Stomach (tissue), 9 donors: Measurements from ENCODE around the gene ARID3B. TPM values are rescaled to one million over a fixed set of nuclear protein-coding genes. Genes with fewer than 3 reads are reported as not detected.

Experiments
- DNase-seq, 2 donors: peaks; one replicate each; pipeline versions ENCODE4 v3.0.0 to v3.0.0-alpha.2; 2013 to 2019
- H3K27ac ChIP-seq, 5 donors: fragments of 200-600 bp in 4 of 5; sonication (generic) in 4 of 5; one replicate each; pipeline ENCODE4 v1.5.1; 2013 to 2019; ENCODE audit warnings: mild to moderate bottlenecking in 1 of 5, moderate library complexity in 1 of 5
- H3K27me3 ChIP-seq, 3 donors: fragments of 200-600 bp; sonication (generic); one replicate each; pipeline ENCODE4 v1.5.1; 2017 to 2019; ENCODE audit warnings: mixed run types in 1 of 3
- H3K36me3 ChIP-seq, 4 donors: fragments of 200-600 bp; sonication (generic); 1 replicate in 3 of 4; 2 replicates in 1 of 4; pipeline ENCODE4 v1.5.1; 2016 to 2019
- H3K4me1 ChIP-seq, 4 donors: fragments of 200-600 bp; sonication (generic); one replicate each; pipeline ENCODE4 v1.5.1; 2016 to 2019
- H3K4me3 ChIP-seq, 4 donors: fragments of 200-600 bp; sonication (generic) in 3 of 4; one replicate each; pipeline ENCODE4 v1.5.1; 2016 to 2019; ENCODE audit warnings: mild to moderate bottlenecking in 1 of 4
- H3K9me3 ChIP-seq, 4 donors: fragments of 200-600 bp; sonication (generic); one replicate each; pipeline ENCODE4 v1.5.1; 2016 to 2019
- EP300 ChIP-seq: sonication (generic); formaldehyde crosslinking; IDR thresholded peaks from one replicate; pipeline ENCODE4 v1.6.1; 2017; ENCODE audit warnings: antibody characterized with exemption
- POLR2A ChIP-seq, 4 donors: fragments of 450-650 bp; IDR thresholded peaks; one replicate each; pipeline ENCODE4 v1.6.1; 2016; ENCODE audit warnings: antibody characterized with exemption in 4 of 4, control low read depth in 2 of 4, mild to moderate bottlenecking in 1 of 4, moderate library complexity in 1 of 4
- POLR2AphosphoS5 ChIP-seq, 3 donors: sonication (generic); formaldehyde crosslinking; IDR thresholded peaks; one replicate each; pipeline ENCODE4 v1.6.1; 2016; ENCODE audit warnings: antibody characterized with exemption in 3 of 3
- WGBS, 5 donors: extraction: QIAGEN DNeasy Blood & Tissue Kit in 3 of 5; methylation state at CpG; one replicate each; pipeline versions ENCODE4 v1.1.5 to v1.1.7; 2013 to 2018; 5-methylcytosine and 5-hydroxymethylcytosine counted together
- intact Hi-C: fragments of 100-400 bp; cut with DNase I; formaldehyde crosslinking; loops from one replicate; pipeline ENCODE4 v1.15.1; 2023; ENCODE audit warnings: low total_unique reads
- polyA plus RNA-seq, 3 donors: library from polyadenylated mRNA; stranded (reverse); fragments of 200-250 nt; gene quantifications; one replicate each; pipeline ENCODE4 v1.2.3, GENCODE V29; 2013
- total RNA-seq, 5 donors: library from RNA; depleted of rRNA; stranded (reverse); fragments of >200 nt; gene quantifications; one replicate each; pipeline versions ENCODE4 v1.1.0 to v1.2.3, GENCODE V29; 2014 to 2016
- TF ChIP-seq, protein P1 (sequence below), 7 experiments: fragments of 450-650 bp in 4 of 7; fragments of 200-600 bp in 3 of 7; sonication (generic) in 3 of 7; IDR thresholded peaks; one replicate each; pipeline ENCODE4 v1.5.1; 2016 to 2019; ENCODE audit warnings: antibody characterized with exemption in 7 of 7, control low read depth in 2 of 7, mild to moderate bottlenecking in 1 of 7
- donor health status: healthy with polysubstance abuse.
- donor health status: Bipolar disorder and iron deficiency.
- donor health status: healthy.

Gene ARID3B
- total and polyA plus RNA-seq, 8 donors = 2.2 to 25.2 (median 5.1) TPM

DNA sequence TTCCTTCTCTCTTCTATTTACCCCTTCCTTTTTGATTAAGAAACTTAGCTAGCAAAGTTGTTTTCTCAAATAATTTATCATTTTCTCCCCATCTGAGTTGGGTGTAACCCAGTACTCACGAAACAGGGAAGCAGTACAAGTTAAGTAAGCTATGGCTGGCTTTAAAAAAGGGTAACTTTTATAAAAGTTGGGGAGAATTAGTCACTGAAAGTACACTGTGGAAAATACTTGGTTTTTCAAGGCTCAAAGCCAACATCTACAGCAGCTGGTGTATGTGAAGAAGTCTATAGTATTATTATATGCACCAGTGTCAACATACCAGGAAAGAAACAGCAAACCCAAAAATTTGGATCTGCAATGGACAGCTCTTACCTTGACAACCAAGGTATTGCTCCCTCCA, 100.1 kb downstream of the ARID3B start:
- peaks cover 40 to 67% (median 47%) of the 10 kb centered on the region in 4 donors for H3K36me3 ChIP-seq
- H3K27ac ChIP-seq = peak overlapping the region; percentile 6 to 84 (median 80)

DNA sequence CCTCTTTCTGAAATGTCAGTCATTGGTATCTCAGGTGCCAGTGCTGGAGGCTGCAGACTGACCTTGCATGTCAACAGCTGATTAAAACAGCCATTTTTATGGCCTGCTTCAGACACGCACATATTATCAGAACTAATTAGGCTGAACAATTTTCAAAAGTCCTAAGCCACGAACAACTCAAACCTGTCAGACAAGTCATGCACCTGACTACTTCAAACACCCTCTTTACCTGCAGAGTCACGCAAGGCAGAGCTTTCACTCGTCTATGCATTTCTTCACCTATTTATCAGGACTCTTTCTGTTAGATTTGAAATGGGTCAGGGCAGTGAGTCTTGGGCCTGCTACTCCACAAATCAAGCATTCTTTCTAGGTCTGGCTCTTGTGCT, 101.3 kb downstream of the ARID3B start:
- Histone ChIP-seq H3K4me1 (peaks cover 21 to 60% (median 41%) of the 10 kb centered on the region in 4 donors), H3K4me3 (peak overlapping the region in 1 of 4 donors; percentile 3), H3K27me3 (no peaks in the 10 kb centered on the region), H3K27ac (peak overlapping the region; percentile 73 to 88 (median 80)), H3K9me3 (no peaks in the 10 kb centered on the region), H3K36me3 (peaks cover 28 to 55% (median 37%) of the 10 kb centered on the region in 4 donors)
- TF ChIP-seq, protein P1, sequence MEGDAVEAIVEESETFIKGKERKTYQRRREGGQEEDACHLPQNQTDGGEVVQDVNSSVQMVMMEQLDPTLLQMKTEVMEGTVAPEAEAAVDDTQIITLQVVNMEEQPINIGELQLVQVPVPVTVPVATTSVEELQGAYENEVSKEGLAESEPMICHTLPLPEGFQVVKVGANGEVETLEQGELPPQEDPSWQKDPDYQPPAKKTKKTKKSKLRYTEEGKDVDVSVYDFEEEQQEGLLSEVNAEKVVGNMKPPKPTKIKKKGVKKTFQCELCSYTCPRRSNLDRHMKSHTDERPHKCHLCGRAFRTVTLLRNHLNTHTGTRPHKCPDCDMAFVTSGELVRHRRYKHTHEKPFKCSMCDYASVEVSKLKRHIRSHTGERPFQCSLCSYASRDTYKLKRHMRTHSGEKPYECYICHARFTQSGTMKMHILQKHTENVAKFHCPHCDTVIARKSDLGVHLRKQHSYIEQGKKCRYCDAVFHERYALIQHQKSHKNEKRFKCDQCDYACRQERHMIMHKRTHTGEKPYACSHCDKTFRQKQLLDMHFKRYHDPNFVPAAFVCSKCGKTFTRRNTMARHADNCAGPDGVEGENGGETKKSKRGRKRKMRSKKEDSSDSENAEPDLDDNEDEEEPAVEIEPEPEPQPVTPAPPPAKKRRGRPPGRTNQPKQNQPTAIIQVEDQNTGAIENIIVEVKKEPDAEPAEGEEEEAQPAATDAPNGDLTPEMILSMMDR (IDR thresholded peaks at IDR 0.05) = no peak
- TF ChIP-seq POLR2A (IDR thresholded peaks at IDR 0.05) = no peak
- TF ChIP-seq POLR2AphosphoS5 (IDR thresholded peaks at IDR 0.05) = peak in 1 of 3 donors; percentile 51
- no peak for TF ChIP-seq EP300
- DNase-seq = peak; percentile 46 to 88
- WGBS, 5 donors = 30 to 70% (median 54%) methylated on average over 4 of the region's 4 CpGs
- intact Hi-C loops = no loop called here

More for the DNA sequence above, 100.1 kb downstream of the ARID3B start:
- Histone ChIP-seq H3K4me1 (peaks cover 21 to 48% (median 41%) of the 10 kb centered on the region in 4 donors), H3K27me3 (no peaks in the 10 kb centered on the region), H3K4me3 (no peak overlapping the region), H3K9me3 (no peaks in the 10 kb centered on the region)
- DNase-seq = no peak
- WGBS, 5 donors = 53 to 65% (median 56%) methylated on average over 1 of the region's 1 CpG
- intact Hi-C loops = no loop called here
- TF ChIP-seq POLR2AphosphoS5 (IDR thresholded peaks at IDR 0.05) (no peak), EP300 (no peak), POLR2A (IDR thresholded peaks at IDR 0.05) (no peak)
- TF ChIP-seq, protein P1 (IDR thresholded peaks at IDR 0.05) = no peak

DNA sequence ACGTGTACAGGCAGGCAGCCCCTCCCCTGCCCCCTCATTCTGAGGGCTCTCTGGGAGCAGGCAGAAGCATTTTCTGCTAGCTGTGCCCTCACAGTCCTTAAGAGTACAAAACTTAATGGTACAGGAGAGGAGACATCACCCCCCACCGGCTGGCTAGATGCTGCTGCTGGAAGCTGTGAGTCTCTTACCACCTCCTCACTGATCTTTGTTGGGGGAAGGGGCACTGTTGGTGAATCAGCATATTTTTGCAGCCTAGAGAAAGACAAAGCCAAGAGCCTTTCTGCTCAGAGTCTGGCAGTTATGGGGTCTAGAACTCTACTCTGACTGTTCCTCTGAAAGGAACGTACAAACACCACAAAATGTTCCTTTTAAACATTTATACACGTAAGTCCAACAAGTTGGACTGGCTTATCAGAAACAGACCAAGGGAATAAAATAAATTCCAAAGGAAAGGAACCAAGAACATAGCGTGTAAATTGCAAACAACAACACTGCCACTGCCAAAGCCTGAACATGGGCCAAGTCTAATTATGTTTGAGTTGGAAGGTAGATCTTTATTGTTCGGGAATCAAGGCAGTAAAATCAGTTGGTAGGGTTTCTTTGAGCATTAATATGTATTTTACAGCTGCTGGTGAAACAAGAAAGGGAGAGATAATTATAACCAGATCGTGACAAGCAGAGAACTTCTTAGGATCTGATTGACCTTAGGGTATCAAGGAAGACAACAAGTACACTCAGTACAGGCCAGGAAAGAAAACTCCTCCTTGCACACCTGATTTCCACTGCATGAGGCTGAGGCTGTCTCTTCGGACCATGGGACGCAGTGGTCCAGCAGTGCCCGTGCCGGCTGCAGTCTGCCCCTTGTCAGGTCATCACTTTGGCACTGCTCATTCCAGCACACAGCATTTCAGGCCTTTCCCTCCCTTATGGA, 102.0 kb downstream of the ARID3B start:
- TF ChIP-seq POLR2A (IDR thresholded peaks at IDR 0.05) (no peak), EP300 (no peak), POLR2AphosphoS5 (IDR thresholded peaks at IDR 0.05) (no peak)
- TF ChIP-seq, protein P1 (IDR thresholded peaks at IDR 0.05) = no peak
- 25 to 53% (median 28%) methylated on average over 11 of the region's 11 CpGs for WGBS, 5 donors
- intact Hi-C loops = no loop called here
- Histone ChIP-seq H3K27me3 (no peaks in the 10 kb centered on the region), H3K27ac (peak overlapping the region; percentile 73 to 88 (median 80)), H3K9me3 (no peaks in the 10 kb centered on the region), H3K36me3 (peaks cover 23 to 54% (median 33%) of the 10 kb centered on the region in 4 donors), H3K4me3 (peak overlapping the region in 1 of 4 donors; percentile 3), H3K4me1 (peaks cover 21 to 64% (median 41%) of the 10 kb centered on the region in 4 donors)
- peak in 1 of 2 donors; percentile 61 for DNase-seq

DNA sequence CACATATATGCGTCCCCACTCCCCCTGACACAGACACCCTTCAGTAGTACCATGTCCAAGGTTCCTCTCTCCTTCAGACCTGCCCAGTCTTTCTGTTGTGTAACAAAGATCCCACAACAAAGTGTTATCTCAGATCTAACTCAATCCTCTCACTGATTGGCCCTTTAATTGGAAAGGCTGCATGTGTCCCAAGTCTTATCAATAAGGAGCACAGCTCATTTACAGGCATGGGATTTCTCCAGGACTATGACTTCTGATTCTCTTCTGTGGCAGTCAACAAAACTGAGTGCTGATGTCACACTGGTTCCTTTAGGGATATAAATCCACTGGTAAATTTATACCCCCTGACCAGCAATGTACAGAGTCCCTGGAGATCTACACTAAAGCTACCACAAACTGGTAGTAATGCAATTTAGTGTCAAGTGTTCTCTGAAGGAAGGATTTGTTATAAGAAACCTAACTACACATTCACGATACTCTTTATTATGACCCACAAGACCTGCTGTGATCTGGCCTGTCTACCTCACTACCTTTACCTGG, 102.7 kb downstream of the ARID3B start:
- Histone ChIP-seq H3K36me3 (peaks cover 25 to 47% (median 28%) of the 10 kb centered on the region in 4 donors), H3K27ac (peak overlapping the region; percentile 73 to 88 (median 80)), H3K27me3 (no peaks in the 10 kb centered on the region), H3K4me1 (peaks cover 21 to 64% (median 41%) of the 10 kb centered on the region in 4 donors), H3K4me3 (no peak overlapping the region), H3K9me3 (no peaks in the 10 kb centered on the region)
- no peak for DNase-seq
- intact Hi-C loops = no loop called here
- 50 to 76% (median 63%) methylated on average over 2 of the region's 2 CpGs for WGBS, 5 donors
- TF ChIP-seq, protein P1 (IDR thresholded peaks at IDR 0.05) = no peak
- no peak for TF ChIP-seq POLR2A (IDR thresholded peaks at IDR 0.05)
- TF ChIP-seq EP300 = no peak
